Fibroblast of lung (primary cell): Measurements from ENCODE around the gene CDHR4.

ENCODE experiments used
- CTCF ChIP-seq, 2 donors: IDR thresholded peaks in 1 of 2; conservative IDR thresholded peaks in 1 of 2; 1 replicate in 1 of 2; 2 replicates in 1 of 2; pipeline ENCODE4 v1.5.1; 2011 to 2012; ENCODE audit warnings: low read length in 2 of 2, control low read depth in 1 of 2, inconsistent platforms in 1 of 2, low read depth in 1 of 2, mild to moderate bottlenecking in 1 of 2
- EZH2 ChIP-seq: IDR thresholded peaks from 2 replicates; pipeline ENCODE4 v1.5.1; 2012; ENCODE audit warnings: low read length, control low read depth, mild to moderate bottlenecking; ENCODE audit errors: missing control alignments

GRCh38 chr3:49799761-49800160, at the start of gene CDHR4:
- TF ChIP-seq CTCF (conservative IDR thresholded peaks at IDR 0.05 in 1 of 2, IDR thresholded peaks at IDR 0.05 in 1 of 2; ENCODE audit: low read depth in 1 of 2, low read length in 2 of 2) (no peak), EZH2 (no peak)
